Measurements from ENCODE around the gene VSIR. TPM values are rescaled to one million over a fixed set of nuclear protein-coding genes. Genes with fewer than 3 reads are reported as not detected.

Gene VSIR
- total and polyA plus RNA-seq, 9 of the 15 experiments (the other 6 are each of a cell fraction or from before 2014, with no cell fraction given), result 0.14 to 20.5 (median 9.3) TPM

DNA sequence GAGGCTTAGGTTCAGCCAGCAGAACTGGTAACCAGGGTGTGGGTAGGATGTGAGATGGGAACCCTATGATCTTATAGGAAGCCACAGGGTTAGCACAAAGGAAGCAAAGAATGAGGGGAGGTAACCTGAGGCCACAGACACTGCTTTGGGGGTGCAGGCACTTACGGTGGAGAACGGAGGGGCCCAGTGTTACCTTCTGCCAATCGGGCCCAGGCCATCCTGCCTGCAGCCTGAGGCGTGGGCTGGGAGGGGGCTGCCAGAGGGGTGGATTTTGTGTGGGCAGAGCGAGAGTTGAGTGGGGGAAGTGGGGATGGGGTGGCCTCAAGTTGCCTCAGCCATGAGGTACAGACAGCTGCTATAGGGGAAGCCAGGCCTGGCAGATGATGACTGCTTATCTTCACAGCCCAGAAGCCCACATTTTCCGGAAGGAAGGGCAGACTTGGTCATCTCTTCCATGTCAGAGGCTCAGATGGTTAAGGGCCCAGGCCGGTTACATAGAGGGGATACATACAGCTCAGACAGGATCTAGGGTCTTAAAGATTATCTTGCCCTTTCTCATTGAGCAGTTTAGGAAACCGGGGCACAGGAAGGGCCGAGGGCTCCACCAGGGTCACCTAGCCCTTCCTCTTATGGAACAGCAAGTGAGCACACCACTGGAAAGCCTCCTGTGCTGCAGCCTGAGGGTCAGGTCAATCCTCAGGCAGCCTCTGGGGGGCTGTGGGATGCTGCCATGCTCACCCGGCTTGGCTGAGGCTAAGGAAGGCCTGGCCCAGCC lies 24.4 kb upstream of the VSIR start (continued):
- TF ChIP-seq, protein P1, sequence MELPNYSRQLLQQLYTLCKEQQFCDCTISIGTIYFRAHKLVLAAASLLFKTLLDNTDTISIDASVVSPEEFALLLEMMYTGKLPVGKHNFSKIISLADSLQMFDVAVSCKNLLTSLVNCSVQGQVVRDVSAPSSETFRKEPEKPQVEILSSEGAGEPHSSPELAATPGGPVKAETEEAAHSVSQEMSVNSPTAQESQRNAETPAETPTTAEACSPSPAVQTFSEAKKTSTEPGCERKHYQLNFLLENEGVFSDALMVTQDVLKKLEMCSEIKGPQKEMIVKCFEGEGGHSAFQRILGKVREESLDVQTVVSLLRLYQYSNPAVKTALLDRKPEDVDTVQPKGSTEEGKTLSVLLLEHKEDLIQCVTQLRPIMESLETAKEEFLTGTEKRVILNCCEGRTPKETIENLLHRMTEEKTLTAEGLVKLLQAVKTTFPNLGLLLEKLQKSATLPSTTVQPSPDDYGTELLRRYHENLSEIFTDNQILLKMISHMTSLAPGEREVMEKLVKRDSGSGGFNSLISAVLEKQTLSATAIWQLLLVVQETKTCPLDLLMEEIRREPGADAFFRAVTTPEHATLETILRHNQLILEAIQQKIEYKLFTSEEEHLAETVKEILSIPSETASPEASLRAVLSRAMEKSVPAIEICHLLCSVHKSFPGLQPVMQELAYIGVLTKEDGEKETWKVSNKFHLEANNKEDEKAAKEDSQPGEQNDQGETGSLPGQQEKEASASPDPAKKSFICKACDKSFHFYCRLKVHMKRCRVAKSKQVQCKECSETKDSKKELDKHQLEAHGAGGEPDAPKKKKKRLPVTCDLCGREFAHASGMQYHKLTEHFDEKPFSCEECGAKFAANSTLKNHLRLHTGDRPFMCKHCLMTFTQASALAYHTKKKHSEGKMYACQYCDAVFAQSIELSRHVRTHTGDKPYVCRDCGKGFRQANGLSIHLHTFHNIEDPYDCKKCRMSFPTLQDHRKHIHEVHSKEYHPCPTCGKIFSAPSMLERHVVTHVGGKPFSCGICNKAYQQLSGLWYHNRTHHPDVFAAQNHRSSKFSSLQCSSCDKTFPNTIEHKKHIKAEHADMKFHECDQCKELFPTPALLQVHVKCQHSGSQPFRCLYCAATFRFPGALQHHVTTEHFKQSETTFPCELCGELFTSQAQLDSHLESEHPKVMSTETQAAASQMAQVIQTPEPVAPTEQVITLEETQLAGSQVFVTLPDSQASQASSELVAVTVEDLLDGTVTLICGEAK (IDR thresholded peaks at IDR 0.05), result no peak
- TF ChIP-seq, protein P1 (CRISPR knock-in tag; IDR thresholded peaks at IDR 0.05), result no peak
- TF ChIP-seq XRCC5 (IDR thresholded peaks at IDR 0.05; ENCODE audit: low read depth, low read length) (0 out of 2 replicates have a peak, but pooled peaks have one; percentile 36), ZNF282 (CRISPR knock-in tag; IDR thresholded peaks at IDR 0.05) (no peak), LCOR (CRISPR knock-in tag; IDR thresholded peaks at IDR 0.05) (peak; percentile 72; the same call in 1 of the 2 replicates), TBL1XR1 (IDR thresholded peaks at IDR 0.05; ENCODE audit: low read length in 2 of 2) (peak in 1 of 2 experiments; percentile 74; a peak in 2 of 4 replicates), ZNF79 (CRISPR knock-in tag; IDR thresholded peaks at IDR 0.05; ENCODE audit: low read depth) (no peak), PYGO2 (tag; IDR thresholded peaks at IDR 0.05) (no peak), E2F3 (CRISPR knock-in tag; IDR thresholded peaks at IDR 0.05) (no peak), NR3C1 (CRISPR knock-in tag; IDR thresholded peaks at IDR 0.05) (no peak), ZNF23 (CRISPR knock-in tag; IDR thresholded peaks at IDR 0.05) (no peak), RCOR1 (IDR thresholded peaks at IDR 0.05; ENCODE audit: borderline replicate concordance in 1 of 2, low read depth in 2 of 2, low read length in 2 of 2) (peak in 1 of 2 experiments; percentile 79; a peak in 1 of 4 replicates), KDM4B (IDR thresholded peaks at IDR 0.05; ENCODE audit: borderline replicate concordance in 2 of 2, low read depth in 1 of 2) (no peak)
- TF ChIP-seq, protein P2, sequence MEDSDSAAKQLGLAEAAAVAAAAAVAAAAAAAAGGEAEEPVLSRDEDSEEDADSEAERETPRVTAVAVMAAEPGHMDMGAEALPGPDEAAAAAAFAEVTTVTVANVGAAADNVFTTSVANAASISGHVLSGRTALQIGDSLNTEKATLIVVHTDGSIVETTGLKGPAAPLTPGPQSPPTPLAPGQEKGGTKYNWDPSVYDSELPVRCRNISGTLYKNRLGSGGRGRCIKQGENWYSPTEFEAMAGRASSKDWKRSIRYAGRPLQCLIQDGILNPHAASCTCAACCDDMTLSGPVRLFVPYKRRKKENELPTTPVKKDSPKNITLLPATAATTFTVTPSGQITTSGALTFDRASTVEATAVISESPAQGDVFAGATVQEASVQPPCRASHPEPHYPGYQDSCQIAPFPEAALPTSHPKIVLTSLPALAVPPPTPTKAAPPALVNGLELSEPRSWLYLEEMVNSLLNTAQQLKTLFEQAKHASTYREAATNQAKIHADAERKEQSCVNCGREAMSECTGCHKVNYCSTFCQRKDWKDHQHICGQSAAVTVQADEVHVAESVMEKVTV (CRISPR knock-in tag; IDR thresholded peaks at IDR 0.05), result no peak
- TF ChIP-seq, protein P3, sequence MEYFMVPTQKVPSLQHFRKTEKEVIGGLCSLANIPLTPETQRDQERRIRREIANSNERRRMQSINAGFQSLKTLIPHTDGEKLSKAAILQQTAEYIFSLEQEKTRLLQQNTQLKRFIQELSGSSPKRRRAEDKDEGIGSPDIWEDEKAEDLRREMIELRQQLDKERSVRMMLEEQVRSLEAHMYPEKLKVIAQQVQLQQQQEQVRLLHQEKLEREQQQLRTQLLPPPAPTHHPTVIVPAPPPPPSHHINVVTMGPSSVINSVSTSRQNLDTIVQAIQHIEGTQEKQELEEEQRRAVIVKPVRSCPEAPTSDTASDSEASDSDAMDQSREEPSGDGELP (CRISPR knock-in tag; IDR thresholded peaks at IDR 0.05; ENCODE audit: borderline replicate concordance), result peak; percentile 95
